Erythroblast (primary cell): Measurements from ENCODE around the gene TBC1D1.

Experiments
- GATA1 ChIP-seq: IDR thresholded peaks from 2 replicates; pipeline ENCODE4 v1.6.1; 2011; ENCODE audit warnings: low read depth, mild to moderate bottlenecking, control low read depth, low read length, moderate library complexity
- POLR2A ChIP-seq: IDR thresholded peaks from 2 replicates; pipeline ENCODE4 v1.6.1; 2011; ENCODE audit warnings: mild to moderate bottlenecking, low read length

DNA sequence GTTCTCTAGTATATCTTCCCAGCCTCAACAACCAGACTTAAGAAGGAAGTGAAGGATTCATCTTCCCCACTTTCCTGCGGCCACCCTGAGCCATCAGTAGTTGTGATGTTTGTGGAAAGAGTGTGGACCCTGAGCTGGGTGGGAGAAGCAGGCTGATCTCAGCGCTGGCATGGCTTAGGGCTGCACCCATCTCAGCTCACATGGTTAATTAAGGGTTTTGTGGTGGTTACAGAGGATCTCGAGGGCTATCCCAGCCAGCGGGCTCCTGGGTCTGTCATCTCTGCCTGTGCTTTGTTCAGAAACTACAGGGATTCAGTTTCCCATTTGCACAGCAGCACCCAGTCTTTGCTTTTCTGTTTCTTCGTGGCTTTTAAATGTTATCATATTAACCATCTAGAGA, 232.7 kb downstream of the TBC1D1 start:
- TF ChIP-seq POLR2A: no peak
- TF ChIP-seq GATA1: no peak
